Measurements from ENCODE around the gene ATG4C. TPM values are rescaled to one million over a fixed set of nuclear protein-coding genes. Genes with fewer than 3 reads are reported as not detected.
"Not testable (repeated sequence)": the region's sequence is repeated elsewhere in the genome, so short reads cannot be mapped to it uniquely, and the experiment has no call there.

ATG4C gene
- total RNA-seq = 19.9 TPM

GRCh38 chr1:62783736-62784508 lies at the start of gene ATG4C:
Gene ATG4C, plus strand, starts transcription at chr1:62784132. Its CDS starts 19,655 bp downstream, at chr1:62803787.
- DNase-seq = peak; percentile 98

GRCh38 chr1:62735491-62736171 lies 48.3 kb upstream of the ATG4C start:
- DNase-seq = no peak

GRCh38 chr1:62740701-62741100 lies 43.2 kb upstream of the ATG4C start:
- DNase-seq = not testable (repeated sequence)

GRCh38 chr1:62744611-62745577 lies 39.0 kb upstream of the ATG4C start:
- no peak for DNase-seq

- DNase-seq = peak; percentile 74
Measured at GRCh38 chr1:62746086-62746808, 37.7 kb upstream of the ATG4C start.

- no peak for DNase-seq
Measured at GRCh38 chr1:62746809-62747138, 37.2 kb upstream of the ATG4C start.

- no peak for DNase-seq
Measured at GRCh38 chr1:62753031-62753965, 30.6 kb upstream of the ATG4C start.

- DNase-seq = not testable (repeated sequence)
Measured at GRCh38 chr1:62754938-62755337, 29.0 kb upstream of the ATG4C start.

- DNase-seq = not testable (repeated sequence)
Measured at GRCh38 chr1:62756255-62756884, 27.6 kb upstream of the ATG4C start.

- DNase-seq = not testable (repeated sequence)
Measured at GRCh38 chr1:62759232-62759875, 24.6 kb upstream of the ATG4C start.

- not testable (repeated sequence) for DNase-seq
Measured at GRCh38 chr1:62760021-62760782, 23.7 kb upstream of the ATG4C start.

- not testable (repeated sequence) for DNase-seq
Measured at GRCh38 chr1:62761223-62761870, 22.6 kb upstream of the ATG4C start.

GRCh38 chr1:62762027-62762426 lies 21.9 kb upstream of the ATG4C start:
- DNase-seq = not testable (repeated sequence)

GRCh38 chr1:62765981-62766380 lies 18.0 kb upstream of the ATG4C start:
- DNase-seq = no peak

GRCh38 chr1:62768551-62768950 lies 15.4 kb upstream of the ATG4C start:
- DNase-seq = not testable (repeated sequence)

- no peak for DNase-seq
Measured at GRCh38 chr1:62772607-62773295, 11.2 kb upstream of the ATG4C start.

GRCh38 chr1:62774006-62774405 lies 9.9 kb upstream of the ATG4C start:
- DNase-seq = no peak
